PC-9 (cell line): ENCODE results near the gene TRABD2B.

Experiments
- CTCF ChIP-seq: fragments of 200-600 bp; sonication (generic); conservative IDR thresholded peaks from 2 replicates; pipeline ENCODE4 v1.6.1; 2017; ENCODE audit warnings: mixed run types, antibody characterized with exemption, mild to moderate bottlenecking, moderate library complexity
- EZH2 ChIP-seq: fragments of 200-600 bp; sonication (generic); IDR thresholded peaks from 2 replicates; pipeline ENCODE4 v1.8.0; 2017; ENCODE audit warnings: antibody characterized with exemption, low read depth

GRCh38 chr1:48025076-48025475 lies 27.9 kb upstream of the TRABD2B start:
- no peak for TF ChIP-seq CTCF
- TF ChIP-seq EZH2: no peak
